Measurements from ENCODE around the gene CDA. TPM values are rescaled to one million over a fixed set of nuclear protein-coding genes. Genes with fewer than 3 reads are reported as not detected.

The CDA gene
- polyA plus RNA-seq, 1 of the 3 experiments (the other 2 are of a cell fraction) = 0.12 TPM

DNA sequence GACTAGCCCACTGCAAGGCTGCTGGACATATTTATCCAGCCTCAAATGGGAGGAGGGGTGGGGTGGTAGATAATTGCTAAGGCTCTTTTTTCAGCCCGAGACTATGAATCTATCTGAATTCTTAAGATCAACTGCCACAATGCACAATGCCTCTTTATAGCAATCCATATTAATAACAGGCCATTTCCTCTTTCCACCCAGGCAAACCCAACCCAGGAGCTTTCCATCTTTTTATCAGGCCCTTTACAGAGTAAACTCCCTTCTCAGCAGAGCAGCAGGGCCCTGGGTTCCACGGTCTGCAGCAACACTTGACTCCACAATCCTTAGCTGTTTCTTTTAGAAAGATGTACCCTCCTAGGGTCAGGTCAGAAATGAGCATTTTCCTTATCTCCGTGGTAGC lies 71.5 kb downstream of the CDA start:
- CTCF ChIA-PET = interaction anchor here (1.1 to 3.2 kb wide), 5 partner anchors 19 to 535 kb away, joined by 3 to 12 read pairs (median 6); partner anchors contain the start of gene PINK1
- Histone ChIP-seq H2AFZ (ENCODE audit: low read depth) (peak overlapping the region; percentile 82; the same call in 1 of the 2 replicates), H3K79me2 (ENCODE audit: insufficient read depth) (peaks cover 57% of the 10 kb centered on the region), H3K4me3 (ENCODE audit: low read depth in 2 of 2, low read length in 1 of 2) (peak overlapping the region; percentile 89 to 99), H3K9me2 (no peaks in the 10 kb centered on the region), H3K4me2 (peak overlapping the region; percentile 94), H4K20me1 (ENCODE audit: insufficient read depth) (no peaks in the 10 kb centered on the region; the same call in 1 of the 2 replicates), H3F3A (replicated peaks; ENCODE audit: insufficient read depth) (no peaks in the 10 kb centered on the region), H3K4me1 (ENCODE audit: control insufficient read depth in 1 of 2, insufficient read depth in 2 of 2, low read depth in 1 of 2, low read length in 1 of 2) (peaks cover 9 to 14% of the 10 kb centered on the region in 2 experiments), H3K36me3 (replicated peaks in 1 of 2; ENCODE audit: control insufficient read depth in 1 of 2, insufficient read depth in 2 of 2, low read length in 1 of 2) (peaks cover 36 to 37% of the 10 kb centered on the region in 2 experiments), H3K9ac (peak overlapping the region; percentile 80), H3K27me3 (ENCODE audit: insufficient read depth) (no peaks in the 10 kb centered on the region), H3K27ac (ENCODE audit: low read depth in 2 of 2, low read length in 1 of 2) (no peak overlapping the region; a peak in 2 of 4 replicates), H3K9me3 (no peaks in the 10 kb centered on the region)
- TF ChIP-seq RCOR1 (IDR thresholded peaks at IDR 0.05; ENCODE audit: low read length) (no peak), RAD21 (IDR thresholded peaks at IDR 0.05; ENCODE audit: low read length) (no peak), JUND (IDR thresholded peaks at IDR 0.05) (no peak), MXI1 (IDR thresholded peaks at IDR 0.05; ENCODE audit: low read depth, low read length) (no peak), NRF1 (IDR thresholded peaks at IDR 0.05; ENCODE audit: low read depth, low read length) (no peak), RFX5 (IDR thresholded peaks at IDR 0.05; ENCODE audit: low read length) (no peak), EP300 (IDR thresholded peaks at IDR 0.05; ENCODE audit: borderline replicate concordance in 1 of 2, low read depth in 1 of 2, low read length in 1 of 2) (no peak), MEF2A (IDR thresholded peaks at IDR 0.05; ENCODE audit: borderline replicate concordance, low read depth) (no peak), FOXM1 (IDR thresholded peaks at IDR 0.05; ENCODE audit: low read depth) (no peak), TAF1 (IDR thresholded peaks at IDR 0.05; ENCODE audit: borderline replicate concordance, low read depth, low read length) (no peak), SMC3 (IDR thresholded peaks at IDR 0.05; ENCODE audit: low read depth, low read length) (no peak), EZH2phosphoT487 (IDR thresholded peaks at IDR 0.05; ENCODE audit: borderline replicate concordance, low read depth) (no peak), CHD2 (IDR thresholded peaks at IDR 0.05; ENCODE audit: low read length, partially characterized antibody) (no peak)
- TF ChIP-seq, protein P1, sequence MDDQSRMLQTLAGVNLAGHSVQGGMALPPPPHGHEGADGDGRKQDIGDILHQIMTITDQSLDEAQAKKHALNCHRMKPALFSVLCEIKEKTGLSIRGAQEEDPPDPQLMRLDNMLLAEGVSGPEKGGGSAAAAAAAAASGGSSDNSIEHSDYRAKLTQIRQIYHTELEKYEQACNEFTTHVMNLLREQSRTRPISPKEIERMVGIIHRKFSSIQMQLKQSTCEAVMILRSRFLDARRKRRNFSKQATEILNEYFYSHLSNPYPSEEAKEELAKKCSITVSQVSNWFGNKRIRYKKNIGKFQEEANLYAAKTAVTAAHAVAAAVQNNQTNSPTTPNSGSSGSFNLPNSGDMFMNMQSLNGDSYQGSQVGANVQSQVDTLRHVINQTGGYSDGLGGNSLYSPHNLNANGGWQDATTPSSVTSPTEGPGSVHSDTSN (IDR thresholded peaks at IDR 0.05) = no peak
- TF ChIP-seq, protein P2, sequence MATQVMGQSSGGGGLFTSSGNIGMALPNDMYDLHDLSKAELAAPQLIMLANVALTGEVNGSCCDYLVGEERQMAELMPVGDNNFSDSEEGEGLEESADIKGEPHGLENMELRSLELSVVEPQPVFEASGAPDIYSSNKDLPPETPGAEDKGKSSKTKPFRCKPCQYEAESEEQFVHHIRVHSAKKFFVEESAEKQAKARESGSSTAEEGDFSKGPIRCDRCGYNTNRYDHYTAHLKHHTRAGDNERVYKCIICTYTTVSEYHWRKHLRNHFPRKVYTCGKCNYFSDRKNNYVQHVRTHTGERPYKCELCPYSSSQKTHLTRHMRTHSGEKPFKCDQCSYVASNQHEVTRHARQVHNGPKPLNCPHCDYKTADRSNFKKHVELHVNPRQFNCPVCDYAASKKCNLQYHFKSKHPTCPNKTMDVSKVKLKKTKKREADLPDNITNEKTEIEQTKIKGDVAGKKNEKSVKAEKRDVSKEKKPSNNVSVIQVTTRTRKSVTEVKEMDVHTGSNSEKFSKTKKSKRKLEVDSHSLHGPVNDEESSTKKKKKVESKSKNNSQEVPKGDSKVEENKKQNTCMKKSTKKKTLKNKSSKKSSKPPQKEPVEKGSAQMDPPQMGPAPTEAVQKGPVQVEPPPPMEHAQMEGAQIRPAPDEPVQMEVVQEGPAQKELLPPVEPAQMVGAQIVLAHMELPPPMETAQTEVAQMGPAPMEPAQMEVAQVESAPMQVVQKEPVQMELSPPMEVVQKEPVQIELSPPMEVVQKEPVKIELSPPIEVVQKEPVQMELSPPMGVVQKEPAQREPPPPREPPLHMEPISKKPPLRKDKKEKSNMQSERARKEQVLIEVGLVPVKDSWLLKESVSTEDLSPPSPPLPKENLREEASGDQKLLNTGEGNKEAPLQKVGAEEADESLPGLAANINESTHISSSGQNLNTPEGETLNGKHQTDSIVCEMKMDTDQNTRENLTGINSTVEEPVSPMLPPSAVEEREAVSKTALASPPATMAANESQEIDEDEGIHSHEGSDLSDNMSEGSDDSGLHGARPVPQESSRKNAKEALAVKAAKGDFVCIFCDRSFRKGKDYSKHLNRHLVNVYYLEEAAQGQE (IDR thresholded peaks at IDR 0.05; ENCODE audit: low read depth, low read length) = no peak
- TF ChIP-seq, protein P3, sequence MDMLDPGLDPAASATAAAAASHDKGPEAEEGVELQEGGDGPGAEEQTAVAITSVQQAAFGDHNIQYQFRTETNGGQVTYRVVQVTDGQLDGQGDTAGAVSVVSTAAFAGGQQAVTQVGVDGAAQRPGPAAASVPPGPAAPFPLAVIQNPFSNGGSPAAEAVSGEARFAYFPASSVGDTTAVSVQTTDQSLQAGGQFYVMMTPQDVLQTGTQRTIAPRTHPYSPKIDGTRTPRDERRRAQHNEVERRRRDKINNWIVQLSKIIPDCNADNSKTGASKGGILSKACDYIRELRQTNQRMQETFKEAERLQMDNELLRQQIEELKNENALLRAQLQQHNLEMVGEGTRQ (IDR thresholded peaks at IDR 0.05; ENCODE audit: borderline replicate concordance, low read depth, low read length) = no peak
- no peak for DNase-seq
- POLR2A ChIA-PET = interaction anchor here (0.6 to 1.5 kb wide), 3 partner anchors 27 to 178 kb away, joined by 3 to 4 read pairs (median 4); no protein-coding TSS in a partner anchor
- 6% methylated on average over 3 of the region's 3 CpGs for WGBS (ENCODE audit: low lambda C conversion rate)
